ENCODE data around the gene CYP3A4. TPM values are rescaled to one million over a fixed set of nuclear protein-coding genes. Genes with fewer than 3 reads are reported as not detected.
"Not testable (repeated sequence)": the region's sequence is repeated elsewhere in the genome, so short reads cannot be mapped to it uniquely, and the experiment has no call there.

The CYP3A4 gene
- total and polyA plus RNA-seq, 2 of the 13 experiments (the other 11 are each of a cell fraction or from before 2014, with no cell fraction given): 0.11 to 0.24 TPM

- BruUV-seq (replicated peaks): no TSS peak
- Histone ChIP-seq H3K4me3 (replicated peaks in 1 of 3; ENCODE audit: insufficient read depth in 1 of 3, low read depth in 2 of 3, low read length in 3 of 3) (no peak overlapping the region), H3K36me3 (replicated peaks in 1 of 2; ENCODE audit: control insufficient read depth in 1 of 2, insufficient read depth in 2 of 2, low read length in 2 of 2) (no peaks in the 10 kb centered on the region), H3K27ac (ENCODE audit: extremely low read length, insufficient read depth, low read length) (no peak overlapping the region), H4K20me1 (ENCODE audit: insufficient read depth, low read length) (no peaks in the 10 kb centered on the region), H3K4me2 (ENCODE audit: low read depth, low read length) (no peak overlapping the region), H3K9ac (ENCODE audit: insufficient read depth, low read depth, low read length) (no peak overlapping the region), H2AFZ (ENCODE audit: low read length) (no peak overlapping the region), H3K9me3 (ENCODE audit: low read length) (no peaks in the 10 kb centered on the region), H3K79me2 (ENCODE audit: insufficient read depth, low read length) (no peaks in the 10 kb centered on the region), H3K27me3 (ENCODE audit: control insufficient read depth in 1 of 2, insufficient read depth in 2 of 2, low read length in 2 of 2) (no peaks in the 10 kb centered on the region), H3K4me1 (ENCODE audit: insufficient read depth, low read length) (peaks cover 43% of the 10 kb centered on the region)
- in situ Hi-C loops (cut with HindIII; ENCODE audit: extremely low pct_ligation_motif_present, low pct_unique_long_range_greater_than_20kb): no loop called here
- ChIA-PET CTCF (ENCODE audit: low intra/inter-chr PET ratio, low total read pairs) (no interaction called here), POLR2A (no interaction called here)
- no peak for TF ChIP-seq ZNF264 (CRISPR knock-in tag; IDR thresholded peaks at IDR 0.05)
- no peak for TF ChIP-seq ZNF34 (CRISPR knock-in tag; IDR thresholded peaks at IDR 0.05; ENCODE audit: borderline replicate concordance)
- no peak for TF ChIP-seq ARNTL (CRISPR knock-in tag; IDR thresholded peaks at IDR 0.05)
- TF ChIP-seq MTA3 (CRISPR knock-in tag; IDR thresholded peaks at IDR 0.05): no peak
- no peak for TF ChIP-seq CHD4 (IDR thresholded peaks at IDR 0.05; ENCODE audit: borderline replicate concordance, low read length)
- TF ChIP-seq ZNF20 (CRISPR knock-in tag; IDR thresholded peaks at IDR 0.05): no peak
- no peak for TF ChIP-seq POLR2AphosphoS5 (IDR thresholded peaks at IDR 0.05; ENCODE audit: low read depth, low read length)
- no peak for TF ChIP-seq MBD4 (IDR thresholded peaks at IDR 0.05; ENCODE audit: borderline replicate concordance, low read length)
- no peak for TF ChIP-seq ZSCAN20 (CRISPR knock-in tag; IDR thresholded peaks at IDR 0.05; ENCODE audit: borderline replicate concordance)
- TF ChIP-seq JUND (CRISPR knock-in tag; IDR thresholded peaks at IDR 0.05): no peak
- no peak for TF ChIP-seq ZFP1 (CRISPR knock-in tag; IDR thresholded peaks at IDR 0.05)
- no peak for TF ChIP-seq ZMYM4 (CRISPR knock-in tag; IDR thresholded peaks at IDR 0.05)
- ATAC-seq (no peak), FAIRE-seq (no peak), DNase-seq (ENCODE audit: low spot score) (no peak)
- 98% methylated on average over 6 of the region's 6 CpGs for WGBS (ENCODE audit: low lambda C conversion rate)
- intact Hi-C loops (cut with micrococcal nuclease; ENCODE audit: unreplicated experiment): no loop called here
These were observed 35.0 kb downstream of the CYP3A4 start for GRCh38 chr7:99748846-99749579.

GRCh38 chr7:99746915-99747314, 37.1 kb downstream of the CYP3A4 start:
- POLR2A ChIA-PET; in situ Hi-C loops (cut with HindIII; ENCODE audit: extremely low pct_ligation_motif_present, low pct_unique_long_range_greater_than_20kb): not testable (repeated sequence)

GRCh38 chr7:99745395-99745794, 38.6 kb downstream of the CYP3A4 start:
- H3K36me3 ChIP-seq (replicated peaks in 1 of 2; ENCODE audit: control insufficient read depth in 1 of 2, insufficient read depth in 2 of 2, low read length in 2 of 2); H2AFZ ChIP-seq (ENCODE audit: low read length); H3K27ac ChIP-seq (ENCODE audit: extremely low read length, insufficient read depth, low read length); ATAC-seq; H4K20me1 ChIP-seq (ENCODE audit: insufficient read depth, low read length); H3K9ac ChIP-seq (ENCODE audit: insufficient read depth, low read depth, low read length); H3K79me2 ChIP-seq (ENCODE audit: insufficient read depth, low read length); FAIRE-seq; H3K27me3 ChIP-seq (ENCODE audit: control insufficient read depth in 1 of 2, insufficient read depth in 2 of 2, low read length in 2 of 2); H3K4me3 ChIP-seq (replicated peaks in 1 of 3; ENCODE audit: insufficient read depth in 1 of 3, low read depth in 2 of 3, low read length in 3 of 3); H3K9me3 ChIP-seq (ENCODE audit: low read length); H3K4me2 ChIP-seq (ENCODE audit: low read depth, low read length); in situ Hi-C loops (cut with HindIII; ENCODE audit: extremely low pct_ligation_motif_present, low pct_unique_long_range_greater_than_20kb); DNase-seq (ENCODE audit: low spot score); CTCF ChIA-PET (ENCODE audit: low intra/inter-chr PET ratio, low total read pairs); BruUV-seq (replicated peaks); intact Hi-C loops (cut with micrococcal nuclease; ENCODE audit: unreplicated experiment); POLR2A ChIA-PET: not testable (repeated sequence)
- H3K4me1 ChIP-seq (ENCODE audit: insufficient read depth, low read length): peaks cover 49% of the 10 kb centered on the region
- 96% methylated on average over 3 of the region's 3 CpGs for WGBS (ENCODE audit: low lambda C conversion rate)

More at GRCh38 chr7:99746915-99747314, 37.1 kb downstream of the CYP3A4 start:
- DNase-seq (ENCODE audit: low spot score); BruUV-seq (replicated peaks); H3K9me3 ChIP-seq (ENCODE audit: low read length); H3K9ac ChIP-seq (ENCODE audit: insufficient read depth, low read depth, low read length); FAIRE-seq; CTCF ChIA-PET (ENCODE audit: low intra/inter-chr PET ratio, low total read pairs); H3K4me3 ChIP-seq (replicated peaks in 1 of 3; ENCODE audit: insufficient read depth in 1 of 3, low read depth in 2 of 3, low read length in 3 of 3); H4K20me1 ChIP-seq (ENCODE audit: insufficient read depth, low read length); ATAC-seq; H2AFZ ChIP-seq (ENCODE audit: low read length); H3K27me3 ChIP-seq (ENCODE audit: control insufficient read depth in 1 of 2, insufficient read depth in 2 of 2, low read length in 2 of 2); H3K36me3 ChIP-seq (replicated peaks in 1 of 2; ENCODE audit: control insufficient read depth in 1 of 2, insufficient read depth in 2 of 2, low read length in 2 of 2); H3K79me2 ChIP-seq (ENCODE audit: insufficient read depth, low read length); H3K4me2 ChIP-seq (ENCODE audit: low read depth, low read length); H3K27ac ChIP-seq (ENCODE audit: extremely low read length, insufficient read depth, low read length); intact Hi-C loops (cut with micrococcal nuclease; ENCODE audit: unreplicated experiment): not testable (repeated sequence)
- H3K4me1 ChIP-seq (ENCODE audit: insufficient read depth, low read length): peaks cover 49% of the 10 kb centered on the region
- WGBS (ENCODE audit: low lambda C conversion rate): 88% methylated on average over 3 of the region's 3 CpGs

Data from HepG2 (cell line).